ENCODE results near the gene ERG28.

Gene ERG28

GRCh38 chr14:75615200-75615599 is 45.5 kb downstream of the ERG28 start:
- H3F3A ChIP-seq (ENCODE audit: insufficient read depth, low read length), result no peaks in the 10 kb centered on the region
- no peak overlapping the region for H3K4me2 ChIP-seq (ENCODE audit: low read depth, low read length)
- no peak overlapping the region for H3K9ac ChIP-seq (ENCODE audit: low read length)
- no peak for TF ChIP-seq EZH2 (optimal IDR thresholded peaks at IDR 0.05; ENCODE audit: low read depth, low read length)
- no peak for TF ChIP-seq CTCF (IDR thresholded peaks at IDR 0.05; ENCODE audit: low read length)
- no peak for TF ChIP-seq EZH2phosphoT487 (IDR thresholded peaks at IDR 0.05; ENCODE audit: low read length)
- no peak for DNase-seq
- H2AFZ ChIP-seq (ENCODE audit: low read length), result no peak overlapping the region
- no peaks in the 10 kb centered on the region for H3K4me1 ChIP-seq (ENCODE audit: low read length)
- H3K27ac ChIP-seq (ENCODE audit: low read length), result no peak overlapping the region
- no peaks in the 10 kb centered on the region for H3K36me3 ChIP-seq (replicated peaks; ENCODE audit: insufficient read depth, low read length)
- no peaks in the 10 kb centered on the region for H3K27me3 ChIP-seq (replicated peaks; ENCODE audit: insufficient read depth, low read length)
- no peaks in the 10 kb centered on the region for H3K79me2 ChIP-seq (ENCODE audit: low read length)
- no peaks in the 10 kb centered on the region for H4K20me1 ChIP-seq (ENCODE audit: insufficient read depth, low read length)
- H3K9me3 ChIP-seq (replicated peaks; ENCODE audit: insufficient read depth, low read length), result no peaks in the 10 kb centered on the region
- H3K9me2 ChIP-seq (replicated peaks; ENCODE audit: insufficient read depth, low read length), result no peaks in the 10 kb centered on the region
- H3K4me3 ChIP-seq (ENCODE audit: low read length), result no peak overlapping the region

DNA sequence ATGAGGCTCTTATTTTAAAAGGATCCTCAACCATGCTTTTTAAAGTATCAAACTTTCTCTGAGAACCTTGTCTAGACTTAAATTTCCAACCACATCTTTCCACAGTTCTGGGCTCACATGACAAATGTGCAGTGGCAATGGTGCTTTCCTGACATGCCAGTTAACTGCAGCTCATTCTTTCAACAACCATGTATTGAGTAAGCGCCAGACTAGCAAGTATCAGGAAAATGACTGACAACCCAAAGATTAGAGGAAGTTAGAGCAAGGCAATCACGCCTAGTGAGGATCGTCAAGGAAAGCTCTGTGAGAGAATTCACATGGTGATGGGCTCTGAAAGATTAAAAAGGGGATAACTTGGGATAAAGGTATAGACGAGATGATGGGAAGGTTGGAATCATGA is 46.5 kb downstream of the ERG28 start:
- H3K4me1 ChIP-seq (ENCODE audit: low read length), result no peaks in the 10 kb centered on the region
- TF ChIP-seq EZH2 (optimal IDR thresholded peaks at IDR 0.05; ENCODE audit: low read depth, low read length), result no peak
- TF ChIP-seq EZH2phosphoT487 (IDR thresholded peaks at IDR 0.05; ENCODE audit: low read length), result no peak
- TF ChIP-seq CTCF (IDR thresholded peaks at IDR 0.05; ENCODE audit: low read length), result no peak
- H3K27me3 ChIP-seq (replicated peaks; ENCODE audit: insufficient read depth, low read length), result no peaks in the 10 kb centered on the region
- no peaks in the 10 kb centered on the region for H3K9me3 ChIP-seq (replicated peaks; ENCODE audit: insufficient read depth, low read length)
- H3K36me3 ChIP-seq (replicated peaks; ENCODE audit: insufficient read depth, low read length), result no peaks in the 10 kb centered on the region
- no peak overlapping the region for H2AFZ ChIP-seq (ENCODE audit: low read length)
- H4K20me1 ChIP-seq (ENCODE audit: insufficient read depth, low read length), result no peaks in the 10 kb centered on the region
- H3K9me2 ChIP-seq (replicated peaks; ENCODE audit: insufficient read depth, low read length), result no peaks in the 10 kb centered on the region
- no peak overlapping the region for H3K27ac ChIP-seq (ENCODE audit: low read length)
- no peak for DNase-seq
- H3K4me2 ChIP-seq (ENCODE audit: low read depth, low read length), result no peak overlapping the region
- H3K9ac ChIP-seq (ENCODE audit: low read length), result no peak overlapping the region
- no peaks in the 10 kb centered on the region for H3F3A ChIP-seq (ENCODE audit: insufficient read depth, low read length)
- no peaks in the 10 kb centered on the region for H3K79me2 ChIP-seq (ENCODE audit: low read length)
- no peak overlapping the region for H3K4me3 ChIP-seq (ENCODE audit: low read length)

DNA sequence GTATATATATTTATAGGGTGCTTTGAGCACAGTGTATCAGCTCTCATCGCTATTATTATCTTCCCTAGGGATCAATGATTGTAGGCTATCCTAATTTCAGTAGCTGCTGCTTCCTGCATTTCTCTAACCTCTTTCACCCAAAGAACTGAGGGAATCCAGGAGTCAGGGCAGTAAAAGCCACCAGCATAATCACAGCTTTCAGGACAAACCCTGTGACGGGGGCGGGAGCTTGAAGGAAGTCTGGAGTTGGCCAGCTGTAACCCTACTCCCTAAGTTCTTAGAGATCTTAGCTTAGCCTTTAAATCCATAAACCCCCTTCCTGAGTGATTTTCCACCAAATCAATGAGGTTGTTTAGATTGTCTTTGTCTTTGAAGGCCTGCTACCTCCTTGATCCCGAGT is 48.5 kb downstream of the ERG28 start:
- DNase-seq, result no peak

DNA sequence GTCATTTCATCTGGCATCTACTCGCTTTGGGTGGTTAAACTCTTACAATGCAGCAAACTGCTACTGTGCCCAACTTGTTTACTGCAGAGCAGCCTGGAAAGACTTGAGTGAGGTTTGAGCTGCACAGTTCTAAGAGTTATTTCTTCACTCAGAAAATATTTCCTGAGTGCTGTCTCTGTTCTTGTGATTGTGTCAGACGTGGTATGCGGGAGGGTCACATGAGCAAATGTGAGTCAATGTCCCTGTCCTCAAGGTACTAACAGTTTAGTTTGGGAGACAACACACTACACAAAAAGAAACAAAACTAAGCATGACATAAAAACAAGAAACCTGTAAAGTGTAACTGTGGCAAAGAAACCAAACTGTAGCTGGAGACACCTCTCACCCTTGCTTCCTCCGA is 49.8 kb downstream of the ERG28 start:
- no peak for DNase-seq
- Histone ChIP-seq H2AFZ (ENCODE audit: low read length) (no peak overlapping the region), H3K4me3 (ENCODE audit: low read length) (no peak overlapping the region), H3F3A (ENCODE audit: insufficient read depth, low read length) (no peaks in the 10 kb centered on the region), H3K4me1 (ENCODE audit: low read length) (no peaks in the 10 kb centered on the region), H3K79me2 (ENCODE audit: low read length) (no peaks in the 10 kb centered on the region), H3K27me3 (replicated peaks; ENCODE audit: insufficient read depth, low read length) (no peaks in the 10 kb centered on the region), H3K9me3 (replicated peaks; ENCODE audit: insufficient read depth, low read length) (no peaks in the 10 kb centered on the region), H3K9me2 (replicated peaks; ENCODE audit: insufficient read depth, low read length) (no peaks in the 10 kb centered on the region), H3K9ac (ENCODE audit: low read length) (no peak overlapping the region), H3K4me2 (ENCODE audit: low read depth, low read length) (no peak overlapping the region), H4K20me1 (ENCODE audit: insufficient read depth, low read length) (no peaks in the 10 kb centered on the region), H3K27ac (ENCODE audit: low read length) (no peak overlapping the region), H3K36me3 (replicated peaks; ENCODE audit: insufficient read depth, low read length) (no peaks in the 10 kb centered on the region)
- TF ChIP-seq EZH2phosphoT487 (IDR thresholded peaks at IDR 0.05; ENCODE audit: low read length) (no peak), CTCF (IDR thresholded peaks at IDR 0.05; ENCODE audit: low read length) (no peak), EZH2 (optimal IDR thresholded peaks at IDR 0.05; ENCODE audit: low read depth, low read length) (no peak)

More for the DNA sequence above, 48.5 kb downstream of the ERG28 start:
- no peaks in the 10 kb centered on the region for H3F3A ChIP-seq (ENCODE audit: insufficient read depth, low read length)
- H3K4me2 ChIP-seq (ENCODE audit: low read depth, low read length), result no peak overlapping the region
- no peaks in the 10 kb centered on the region for H3K9me3 ChIP-seq (replicated peaks; ENCODE audit: insufficient read depth, low read length)
- H3K4me3 ChIP-seq (ENCODE audit: low read length), result no peak overlapping the region
- H3K27me3 ChIP-seq (replicated peaks; ENCODE audit: insufficient read depth, low read length), result no peaks in the 10 kb centered on the region
- H4K20me1 ChIP-seq (ENCODE audit: insufficient read depth, low read length), result no peaks in the 10 kb centered on the region
- no peak for TF ChIP-seq EZH2 (optimal IDR thresholded peaks at IDR 0.05; ENCODE audit: low read depth, low read length)
- H3K9ac ChIP-seq (ENCODE audit: low read length), result no peak overlapping the region
- H3K27ac ChIP-seq (ENCODE audit: low read length), result no peak overlapping the region
- H3K9me2 ChIP-seq (replicated peaks; ENCODE audit: insufficient read depth, low read length), result no peaks in the 10 kb centered on the region
- no peaks in the 10 kb centered on the region for H3K79me2 ChIP-seq (ENCODE audit: low read length)
- H3K36me3 ChIP-seq (replicated peaks; ENCODE audit: insufficient read depth, low read length), result no peaks in the 10 kb centered on the region
- H2AFZ ChIP-seq (ENCODE audit: low read length), result no peak overlapping the region
- H3K4me1 ChIP-seq (ENCODE audit: low read length), result no peaks in the 10 kb centered on the region
